Common myeloid progenitor, CD34-positive (primary cell): ENCODE data around the gene SYCN. TPM values are rescaled to one million over a fixed set of nuclear protein-coding genes. Genes with fewer than 3 reads are reported as not detected.
A peak's percentile ranks its signal among the peaks of the same experiment; 100 is the strongest.

Experiments used
- CTCF ChIA-PET: fragments of 350-600 bp; sonication (Branson Sonifier 250); formaldehyde crosslinking; loops from one replicate; lab custom pipeline; 2021; ENCODE audit warnings: antibody characterized with exemption; lab: Charles Lee
- POLR2A ChIA-PET: fragments of 350-600 bp; sonication (Branson Sonifier 250); formaldehyde crosslinking; loops from one replicate; lab custom pipeline; 2021; ENCODE audit warnings: antibody characterized with exemption; lab: Charles Lee
- DNase-seq, 3 donors: peaks; one replicate each; pipeline versions ENCODE4 v3.0.0 to v3.0.0-alpha.2; 2013
- H3K27ac ChIP-seq, 2 experiments: 1 replicate in 1 of 2; 2 replicates in 1 of 2; pipeline ENCODE4 v1.7.0; 2013; ENCODE audit warnings: inconsistent platforms in 2 of 2, low read length in 2 of 2, mild to moderate bottlenecking in 2 of 2, low read depth in 1 of 2, moderate library complexity in 1 of 2; ENCODE audit not compliant: severe bottlenecking in 2 of 2, insufficient read depth in 1 of 2, poor library complexity in 1 of 2
- H3K27me3 ChIP-seq, 5 experiments: replicated peaks in 2 of 5; 1 replicate in 3 of 5; 2 replicates in 2 of 5; pipeline versions ENCODE4 v1.6.1 to v1.7.0; 2013; ENCODE audit warnings: low read length in 4 of 5, mild to moderate bottlenecking in 2 of 5, moderate library complexity in 2 of 5, inconsistent platforms in 1 of 5; ENCODE audit not compliant: insufficient read depth in 5 of 5, control insufficient read depth in 4 of 5
- H3K36me3 ChIP-seq, 4 experiments: 1 replicate in 2 of 4; 2 replicates in 2 of 4; pipeline versions ENCODE4 v1.6.1 to v1.7.0; 2013; ENCODE audit warnings: low read length in 3 of 4, control low read depth in 1 of 4, mild to moderate bottlenecking in 1 of 4; ENCODE audit not compliant: control insufficient read depth in 4 of 4, insufficient read depth in 4 of 4
- H3K4me1 ChIP-seq, 4 experiments: 1 replicate in 3 of 4; 2 replicates in 1 of 4; pipeline versions ENCODE4 v1.6.1 to v1.7.1; 2013; ENCODE audit warnings: low read length in 3 of 4, mild to moderate bottlenecking in 3 of 4, control low read depth in 1 of 4, inconsistent platforms in 1 of 4, moderate library complexity in 1 of 4; ENCODE audit not compliant: control insufficient read depth in 4 of 4, insufficient read depth in 4 of 4; ENCODE audit errors: control extremely low read depth in 1 of 4
- H3K4me3 ChIP-seq, 7 experiments: 1 replicate in 4 of 7; 2 replicates in 3 of 7; pipeline versions ENCODE4 v1.5.1 to v1.7.0; 2013; ENCODE audit warnings: mild to moderate bottlenecking in 7 of 7, low read length in 6 of 7, moderate library complexity in 6 of 7, inconsistent platforms in 2 of 7, low read depth in 2 of 7, control low read depth in 1 of 7; ENCODE audit not compliant: insufficient read depth in 4 of 7, control insufficient read depth in 1 of 7; ENCODE audit errors: extremely low read depth in 1 of 7
- H3K9me3 ChIP-seq, 5 experiments: 1 replicate in 4 of 5; 2 replicates in 1 of 5; pipeline versions ENCODE4 v1.6.1 to v1.7.1; 2013; ENCODE audit warnings: low read length in 4 of 5, mild to moderate bottlenecking in 2 of 5, inconsistent platforms in 1 of 5, low read depth in 1 of 5, moderate library complexity in 1 of 5; ENCODE audit not compliant: control insufficient read depth in 4 of 5, insufficient read depth in 2 of 5; ENCODE audit errors: control extremely low read depth in 1 of 5
- WGBS: methylation state at CpG from one replicate; pipeline ENCODE4 v1.1.5; 2013; ENCODE audit not compliant: insufficient coverage; 5-methylcytosine and 5-hydroxymethylcytosine counted together
- polyA plus RNA-seq: library from polyadenylated mRNA; unstranded; fragments of 120-200 nt; gene quantifications from one replicate; pipeline ENCODE4 v1.2.1, GENCODE V29; 2013

Gene SYCN
- not detected for polyA plus RNA-seq

GRCh38 chr19:39203372-39204341 lies at the start of gene SYCN:
Gene SYCN, minus strand, starts transcription at chr19:39204263. Its CDS starts 9 bp downstream, at chr19:39204254.
- Histone ChIP-seq H3K9me3 (no peaks in the 10 kb centered on the region), H3K27ac (peak within 1 kb of the TSS in 1 of 2 experiments; percentile 43), H3K4me3 (peak within 1 kb of the TSS in 1 of 7 experiments; percentile 13), H3K4me1 (peaks cover 0 to 5% (median 1%) of the 10 kb centered on the region in 4 experiments), H3K36me3 (no peaks in the 10 kb centered on the region), H3K27me3 (peaks cover 0 to 62% (median 28%) of the 10 kb centered on the region in 5 experiments)
- 19% methylated on average over 53 of the region's 57 CpGs for WGBS
- POLR2A ChIA-PET = no interaction called here
- CTCF ChIA-PET = interaction anchor here (0.7 to 0.9 kb wide), 4 partner anchors 11 to 174 kb away, joined by 3 read pairs; no protein-coding TSS in a partner anchor
- peak in 1 of 3 donors; percentile 31 for DNase-seq

GRCh38 chr19:39253374-39254149 lies 49.5 kb upstream of the SYCN start:
- Histone ChIP-seq H3K27me3 (no peaks in the 10 kb centered on the region), H3K27ac (no peak overlapping the region), H3K4me3 (peak overlapping the region in 1 of 7 experiments; percentile 1), H3K9me3 (no peaks in the 10 kb centered on the region), H3K36me3 (no peaks in the 10 kb centered on the region), H3K4me1 (peaks cover 8 to 57% (median 30%) of the 10 kb centered on the region in 4 experiments)
- POLR2A ChIA-PET = no interaction called here
- 93% methylated on average over 5 of the region's 8 CpGs for WGBS
- CTCF ChIA-PET = interaction anchor here (0.7 to 1.1 kb wide), 2 partner anchors 74 to 137 kb away, joined by 3 to 4 read pairs; partner anchors contain the start of genes MED29 and PAF1
- DNase-seq = no peak

- DNase-seq = peak; percentile 90 to 99 (median 98)
- POLR2A ChIA-PET = no interaction called here
- peaks cover 0 to 2% (median 0%) of the 10 kb centered on the region in 5 experiments for H3K27me3 ChIP-seq
- H3K4me1 ChIP-seq = peaks cover 8 to 62% (median 36%) of the 10 kb centered on the region in 4 experiments
- H3K36me3 ChIP-seq = no peaks in the 10 kb centered on the region
- no peaks in the 10 kb centered on the region for H3K9me3 ChIP-seq
- peak overlapping the region in 1 of 7 experiments; percentile 6 for H3K4me3 ChIP-seq
- CTCF ChIA-PET = interaction anchor here (0.7 kb wide), 1 partner anchor 130 kb away, joined by 3 read pairs; no protein-coding TSS in a partner anchor
- 0% methylated on average over 1 of the region's 3 CpGs for WGBS
- H3K27ac ChIP-seq = peak overlapping the region in 1 of 2 experiments; percentile 12
Observed at GRCh38 chr19:39252458-39252857, 48.4 kb upstream of the SYCN start.

- H3K36me3 ChIP-seq = no peaks in the 10 kb centered on the region
- DNase-seq = peak in 2 of 3 donors; percentile 57 to 60
- ChIA-PET POLR2A (no interaction called here), CTCF (interaction anchor here (0.7 to 1.6 kb wide), 2 partner anchors 23 to 130 kb away, joined by 3 to 5 read pairs; no protein-coding TSS in a partner anchor)
- H3K27ac ChIP-seq = no peak overlapping the region
- WGBS = 6% methylated on average over 2 of the region's 3 CpGs
- no peaks in the 10 kb centered on the region for H3K9me3 ChIP-seq
- H3K4me1 ChIP-seq = peaks cover 8 to 68% (median 42%) of the 10 kb centered on the region in 4 experiments
- peaks cover 0 to 2% (median 0%) of the 10 kb centered on the region in 5 experiments for H3K27me3 ChIP-seq
- H3K4me3 ChIP-seq = no peak overlapping the region
Observed at GRCh38 chr19:39251846-39252245, 47.8 kb upstream of the SYCN start.

- Histone ChIP-seq H3K27me3 (peaks cover 0 to 2% (median 0%) of the 10 kb centered on the region in 5 experiments), H3K9me3 (no peaks in the 10 kb centered on the region), H3K4me3 (no peak overlapping the region), H3K27ac (no peak overlapping the region), H3K4me1 (peaks cover 8 to 69% (median 43%) of the 10 kb centered on the region in 4 experiments), H3K36me3 (no peaks in the 10 kb centered on the region)
- ChIA-PET POLR2A (no interaction called here), CTCF (interaction anchor here (1.6 kb wide), 1 partner anchor 22 kb away, joined by 5 read pairs; no protein-coding TSS in a partner anchor)
- 94% methylated on average over 4 of the region's 5 CpGs for WGBS
- DNase-seq = no peak
Observed at GRCh38 chr19:39251081-39251480, 47.0 kb upstream of the SYCN start.

GRCh38 chr19:39248806-39249205 lies 44.7 kb upstream of the SYCN start, which contains the start of gene IFNL4:
Gene IFNL4, minus strand, starts transcription at chr19:39248856.
- 86% methylated on average over 11 of the region's 13 CpGs for WGBS
- H3K27ac ChIP-seq = no peak within 1 kb of the TSS
- no peaks in the 10 kb centered on the region for H3K9me3 ChIP-seq
- peak within 1 kb of the TSS in 2 of 7 experiments; percentile 36 to 48 for H3K4me3 ChIP-seq
- CTCF ChIA-PET = interaction anchor here (0.9 kb wide), 1 partner anchor 139 kb away, joined by 3 read pairs; no protein-coding TSS in a partner anchor
- H3K4me1 ChIP-seq = peaks cover 8 to 55% (median 40%) of the 10 kb centered on the region in 4 experiments
- POLR2A ChIA-PET = no interaction called here
- H3K27me3 ChIP-seq = peaks cover 0 to 2% (median 0%) of the 10 kb centered on the region in 5 experiments
- peak in 1 of 3 donors; percentile 34 for DNase-seq
- no peaks in the 10 kb centered on the region for H3K36me3 ChIP-seq
